ENCODE data around the gene BMPR1B.

GRCh38 chr4:94813221-94813620 lies 55.5 kb downstream of the BMPR1B start:
- TF ChIP-seq, protein P1, sequence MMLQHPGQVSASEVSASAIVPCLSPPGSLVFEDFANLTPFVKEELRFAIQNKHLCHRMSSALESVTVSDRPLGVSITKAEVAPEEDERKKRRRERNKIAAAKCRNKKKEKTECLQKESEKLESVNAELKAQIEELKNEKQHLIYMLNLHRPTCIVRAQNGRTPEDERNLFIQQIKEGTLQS (IDR thresholded peaks at IDR 0.05): no peak
- no peak for TF ChIP-seq CTCF (IDR thresholded peaks at IDR 0.05 in 2 of 3, conservative IDR thresholded peaks at IDR 0.05 in 1 of 3; ENCODE audit: borderline replicate concordance in 1 of 3, insufficient read depth in 1 of 3, low read depth in 2 of 3, low read length in 2 of 3)
- no peak for TF ChIP-seq ZNF274 (IDR thresholded peaks at IDR 0.05; ENCODE audit: low read depth, low read length)
- TF ChIP-seq POLR2AphosphoS5 (IDR thresholded peaks at IDR 0.05; ENCODE audit: low read depth, low read length): no peak
- no peak for TF ChIP-seq POLR2A (IDR thresholded peaks at IDR 0.05; ENCODE audit: borderline replicate concordance, extremely low read depth, insufficient read depth, insufficient read length)
- no peak for TF ChIP-seq YY1 (IDR thresholded peaks at IDR 0.05; ENCODE audit: extremely low read depth, insufficient replicate concordance, low read depth, low read length)
- TF ChIP-seq JUND (IDR thresholded peaks at IDR 0.05): no peak

Data from HCT116 (cell line).